Endothelial cell of umbilical vein (primary cell): ENCODE measurements around the gene NIN. TPM values are rescaled to one million over a fixed set of nuclear protein-coding genes. Genes with fewer than 3 reads are reported as not detected.

Experiments
- BruUV-seq: library from RNA; stranded (reverse); fragments of 400-500 nt; replicated peaks from 2 replicates; lab custom pipeline; 2021; lab: Mats Ljungman, UMichigan
- CTCF ChIA-PET: fragments of 300-600, 350-600 bp; sonication (Branson Sonifier 250); formaldehyde crosslinking; loops from one replicate; lab custom pipeline; 2021; ENCODE audit warnings: antibody characterized with exemption, inconsistent platforms; lab: Charles Lee
- POLR2A ChIA-PET: fragments of 300-600, 350-600 bp; sonication (Branson Sonifier 250); formaldehyde crosslinking; loops from one replicate; lab custom pipeline; 2021; ENCODE audit warnings: antibody characterized with exemption, inconsistent platforms; lab: Charles Lee
- DNase-seq: peaks from one replicate; pipeline ENCODE4 v3.0.0-alpha.2; 2011; ENCODE audit warnings: low read depth, low spot score
- FAIRE-seq: peaks from 2 replicates; lab custom pipeline; 2011; peaks lifted over from hg19 to GRCh38; lab: Jason Lieb, UNC
- H2AFZ ChIP-seq: 2 replicates; pipeline ENCODE4 v1.6.0; 2012; ENCODE audit warnings: low read depth, low read length, control low read depth, inconsistent platforms
- H3K27ac ChIP-seq: 2 replicates; pipeline ENCODE4 v1.5.1; 2011; ENCODE audit warnings: low read depth, mild to moderate bottlenecking, control low read depth, low read length, moderate library complexity; ENCODE audit not compliant: insufficient read depth
- H3K27me3 ChIP-seq, 2 experiments: 2 replicates each; pipeline versions ENCODE4 v1.6.0 to v1.6.1; 2011; ENCODE audit warnings: low read length in 2 of 2, mixed read lengths in 1 of 2; ENCODE audit not compliant: control insufficient read depth in 2 of 2, insufficient read depth in 2 of 2
- H3K36me3 ChIP-seq, 2 experiments: 2 replicates in 1 of 2; 3 replicates in 1 of 2; pipeline ENCODE4 v1.5.1; 2011; ENCODE audit warnings: low read length in 2 of 2, mild to moderate bottlenecking in 1 of 2, moderate library complexity in 1 of 2; ENCODE audit not compliant: control insufficient read depth in 2 of 2, insufficient read depth in 2 of 2; ENCODE audit errors: extremely low read depth in 1 of 2
- H3K4me1 ChIP-seq: 3 replicates; pipeline ENCODE4 v1.5.1; 2011; ENCODE audit warnings: mild to moderate bottlenecking, low read length; ENCODE audit not compliant: control insufficient read depth, insufficient read depth; ENCODE audit errors: extremely low read depth
- H3K4me2 ChIP-seq: 2 replicates; pipeline ENCODE4 v1.6.1; 2011; ENCODE audit warnings: low read length, control low read depth, mixed read lengths; ENCODE audit not compliant: insufficient read depth
- H3K4me3 ChIP-seq, 3 experiments: fragments of 200-600 bp in 1 of 3; sonication (generic), shearing (Covaris generic) in 1 of 3; replicated peaks in 1 of 3; 2 replicates each; pipeline ENCODE4 v1.5.1; 2011 to 2016; ENCODE audit warnings: control low read depth in 3 of 3, low read length in 3 of 3, mild to moderate bottlenecking in 2 of 3, inconsistent platforms in 1 of 3, low read depth in 1 of 3, moderate library complexity in 1 of 3; ENCODE audit not compliant: insufficient read depth in 1 of 3
- H3K79me2 ChIP-seq: 2 replicates; pipeline ENCODE4 v1.6.0; 2012; ENCODE audit warnings: low read length, inconsistent platforms; ENCODE audit not compliant: control insufficient read depth, insufficient read depth
- H3K9ac ChIP-seq: replicated peaks from 2 replicates; pipeline ENCODE3; 2011; ENCODE audit warnings: low read length, control low read depth; ENCODE audit not compliant: insufficient read depth; ENCODE audit errors: extremely low read depth
- H3K9me1 ChIP-seq: replicated peaks from 3 replicates; pipeline ENCODE4 v1.6.0; 2011; ENCODE audit warnings: mild to moderate bottlenecking, low read length; ENCODE audit not compliant: control insufficient read depth, insufficient read depth; ENCODE audit errors: extremely low read depth
- H3K9me3 ChIP-seq: replicated peaks from 2 replicates; pipeline ENCODE4 v1.5.1; 2012; ENCODE audit warnings: low read length, inconsistent platforms; ENCODE audit not compliant: control insufficient read depth, insufficient read depth
- H4K20me1 ChIP-seq: replicated peaks from 2 replicates; pipeline ENCODE3; 2011; ENCODE audit warnings: mild to moderate bottlenecking, low read length; ENCODE audit not compliant: control insufficient read depth, insufficient read depth; ENCODE audit errors: extremely low read depth
- EZH2 ChIP-seq: IDR thresholded peaks from 2 replicates; pipeline ENCODE4 v1.6.1; 2012; ENCODE audit warnings: borderline replicate concordance, low read depth, mild to moderate bottlenecking, moderate library complexity, low read length, inconsistent platforms; ENCODE audit not compliant: severe bottlenecking
- FOS ChIP-seq: IDR thresholded peaks from 2 replicates; pipeline ENCODE4 v1.6.1; 2011; ENCODE audit warnings: mild to moderate bottlenecking, low read length, moderate library complexity, borderline replicate concordance; ENCODE audit not compliant: insufficient read depth
- GATA2 ChIP-seq: IDR thresholded peaks from 2 replicates; pipeline ENCODE4 v1.7.0; 2011; ENCODE audit warnings: low read depth, mild to moderate bottlenecking, moderate library complexity, mixed read lengths, low read length; ENCODE audit not compliant: insufficient read length, insufficient read depth
- JUN ChIP-seq: IDR thresholded peaks from 2 replicates; pipeline ENCODE4 v1.6.1; 2011; ENCODE audit warnings: borderline replicate concordance, low read depth; ENCODE audit not compliant: insufficient read length, insufficient read depth
- MAX ChIP-seq: IDR thresholded peaks from 2 replicates; pipeline ENCODE4 v1.6.1; 2011; ENCODE audit not compliant: insufficient read depth, insufficient read length
- MYC ChIP-seq: IDR thresholded peaks from one replicate; pipeline ENCODE4 v1.6.1; 2011; ENCODE audit warnings: mild to moderate bottlenecking, low read depth, low read length
- POLR2A ChIP-seq: IDR thresholded peaks from 2 replicates; pipeline ENCODE4 v1.6.1; 2012; ENCODE audit warnings: low read depth, mild to moderate bottlenecking, control low read depth, low read length
- POLR2AphosphoS5 ChIP-seq: IDR thresholded peaks from 2 replicates; pipeline ENCODE4 v1.6.1; 2012; ENCODE audit warnings: low read depth, mild to moderate bottlenecking, control low read depth, low read length, moderate library complexity; ENCODE audit not compliant: insufficient read depth
- dilution Hi-C: fragments of 300-500 bp; cut with MboI; formaldehyde crosslinking; loops from one replicate; pipeline ENCODE4 v1.15.0; 2019; ENCODE audit warnings: low sequenced_read_pairs; ENCODE audit not compliant: extremely low pct_ligation_motif_present
- intact Hi-C: fragments of 100-400 bp; cut with micrococcal nuclease; formaldehyde crosslinking; loops from one replicate; pipeline ENCODE4 v1.10.0; 2022
- polyA plus RNA-seq, 4 experiments: library from polyadenylated mRNA; depleted of rRNA in 3 of 4; stranded (reverse) in 3 of 4; unstranded in 1 of 4; fragments of >200 nt; gene quantifications; 2 replicates each; pipeline versions ENCODE4 v1.2.1 to v1.2.3, GENCODE V29; 2011 to 2012; ENCODE audit warnings: missing spikeins in 1 of 4
- total RNA-seq: library from RNA; stranded (reverse); gene quantifications from 2 replicates; pipeline ENCODE4 v1.2.3, GENCODE V29; 2021
- TF ChIP-seq, protein P1 (sequence below), 2 donors: IDR thresholded peaks; 1 replicate in 1 of 2; 2 replicates in 1 of 2; pipeline ENCODE4 v1.5.1; 2011; ENCODE audit warnings: low read length in 2 of 2, mild to moderate bottlenecking in 2 of 2, moderate library complexity in 2 of 2, control low read depth in 1 of 2, inconsistent platforms in 1 of 2, low read depth in 1 of 2; ENCODE audit not compliant: insufficient read depth in 1 of 2; ENCODE audit errors: extremely low read depth in 1 of 2

The NIN gene
- total and polyA plus RNA-seq, 2 donors (not counting 3 experiments of a cell fraction or from before 2014, with no cell fraction given) = 7.1 to 76.3 TPM

DNA sequence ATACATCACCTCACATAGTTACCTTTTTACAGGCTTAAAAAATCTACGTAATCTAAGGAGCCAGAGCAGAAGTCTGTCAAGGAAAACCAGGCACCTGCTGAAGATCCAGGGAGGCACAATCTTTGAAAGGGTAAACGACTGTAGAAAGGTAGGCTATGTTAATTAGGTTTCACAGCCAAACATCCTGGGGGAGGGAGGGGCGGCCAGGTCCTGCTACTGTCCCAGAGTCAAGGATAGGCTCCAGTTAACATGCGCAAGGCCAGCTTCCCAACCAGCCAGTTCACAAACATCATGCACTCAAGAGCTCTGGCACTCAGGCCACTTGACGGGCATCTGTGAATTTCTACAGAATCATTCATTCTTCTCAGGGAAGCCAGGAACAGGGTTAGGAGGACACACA, 22.9 kb downstream of the NIN start:
- DNase-seq (no peak), FAIRE-seq (no peak)
- Histone ChIP-seq H3K4me2 (no peak overlapping the region), H3K4me1 (peaks cover 23% of the 10 kb centered on the region), H3K36me3 (peaks cover 0 to 3% of the 10 kb centered on the region in 2 experiments), H3K79me2 (peaks cover 34% of the 10 kb centered on the region), H3K4me3 (no peak overlapping the region), H3K9ac (no peak overlapping the region), H2AFZ (no peak overlapping the region), H3K9me3 (no peaks in the 10 kb centered on the region), H3K27ac (no peak overlapping the region), H3K27me3 (no peaks in the 10 kb centered on the region), H4K20me1 (no peaks in the 10 kb centered on the region), H3K9me1 (no peaks in the 10 kb centered on the region)
- dilution Hi-C loops (no loop called here), intact Hi-C loops (no loop called here)
- ChIA-PET POLR2A (no interaction called here), CTCF (interaction anchor here (1.1 to 1.8 kb wide), 3 partner anchors 22 to 53 kb away, joined by 3 to 6 read pairs (median 5); no protein-coding TSS in a partner anchor)
- TF ChIP-seq POLR2AphosphoS5 (no peak), GATA2 (no peak), JUN (no peak), POLR2A (no peak), MYC (no peak), EZH2 (no peak), MAX (no peak), FOS (no peak)
- TF ChIP-seq, protein P1, sequence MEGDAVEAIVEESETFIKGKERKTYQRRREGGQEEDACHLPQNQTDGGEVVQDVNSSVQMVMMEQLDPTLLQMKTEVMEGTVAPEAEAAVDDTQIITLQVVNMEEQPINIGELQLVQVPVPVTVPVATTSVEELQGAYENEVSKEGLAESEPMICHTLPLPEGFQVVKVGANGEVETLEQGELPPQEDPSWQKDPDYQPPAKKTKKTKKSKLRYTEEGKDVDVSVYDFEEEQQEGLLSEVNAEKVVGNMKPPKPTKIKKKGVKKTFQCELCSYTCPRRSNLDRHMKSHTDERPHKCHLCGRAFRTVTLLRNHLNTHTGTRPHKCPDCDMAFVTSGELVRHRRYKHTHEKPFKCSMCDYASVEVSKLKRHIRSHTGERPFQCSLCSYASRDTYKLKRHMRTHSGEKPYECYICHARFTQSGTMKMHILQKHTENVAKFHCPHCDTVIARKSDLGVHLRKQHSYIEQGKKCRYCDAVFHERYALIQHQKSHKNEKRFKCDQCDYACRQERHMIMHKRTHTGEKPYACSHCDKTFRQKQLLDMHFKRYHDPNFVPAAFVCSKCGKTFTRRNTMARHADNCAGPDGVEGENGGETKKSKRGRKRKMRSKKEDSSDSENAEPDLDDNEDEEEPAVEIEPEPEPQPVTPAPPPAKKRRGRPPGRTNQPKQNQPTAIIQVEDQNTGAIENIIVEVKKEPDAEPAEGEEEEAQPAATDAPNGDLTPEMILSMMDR (IDR thresholded peaks at IDR 0.05; ENCODE audit: extremely low read depth in 1 of 2, insufficient read depth in 1 of 2, low read depth in 1 of 2, low read length in 2 of 2) = no peak
- BruUV-seq = no TSS peak
